Pancreas (tissue), 10 donors: ENCODE measurements around the gene ADGRV1. TPM values are rescaled to one million over a fixed set of nuclear protein-coding genes. Genes with fewer than 3 reads are reported as not detected.
A peak's percentile ranks its signal among the peaks of the same experiment; 100 is the strongest.
"Not testable (repeated sequence)": the region's sequence is repeated elsewhere in the genome, so short reads cannot be mapped to it uniquely, and the experiment has no call there.

ENCODE experiments used
- ATAC-seq, 4 donors: fragments of 200-7000 bp; cut with Tn5 transposase; one replicate each; pipeline versions ENCODE4 v1.8.0 to v1.9.1; 2020; ENCODE audit warnings: mild to moderate bottlenecking in 4 of 4, moderate library complexity in 4 of 4
- DNase-seq, 6 donors: peaks; one replicate each; pipeline ENCODE4 v3.0.0-alpha.2; 2020
- FAIRE-seq: peaks from 2 replicates; lab custom pipeline; 2012; peaks lifted over from hg19 to GRCh38; lab: Jason Lieb, UNC
- H3K27ac ChIP-seq, 4 donors: fragments of 200-600 bp; sonication (generic); 1 replicate in 3 of 4; 2 replicates in 1 of 4; pipeline versions ENCODE4 v1.5.0 to v1.8.0; 2020
- H3K27me3 ChIP-seq, 4 donors: fragments of 200-600 bp; one replicate each; pipeline ENCODE4 v1.8.0; 2021
- H3K36me3 ChIP-seq, 3 donors: fragments of 200-600 bp; sonication (generic) in 1 of 3; one replicate each; pipeline versions ENCODE4 v1.5.0 to v1.8.0; 2020 to 2021
- H3K4me1 ChIP-seq, 3 donors: fragments of 200-600 bp; one replicate each; pipeline ENCODE4 v1.8.0; 2021
- H3K4me3 ChIP-seq, 4 donors: fragments of 200-600 bp; sonication (generic) in 2 of 4; one replicate each; pipeline versions ENCODE4 v1.5.0 to v1.8.0; 2020 to 2021
- H3K9me3 ChIP-seq, 4 donors: fragments of 200-600 bp; one replicate each; pipeline ENCODE4 v1.8.0; 2021
- WGBS, 2 donors: extraction: QIAGEN DNeasy Blood & Tissue Kit; methylation state at CpG; one replicate each; pipeline ENCODE4 v1.1.7; 2013; 5-methylcytosine and 5-hydroxymethylcytosine counted together
- intact Hi-C, 3 donors: fragments of 100-400 bp; cut with DNase I; formaldehyde crosslinking; loops; one replicate each; pipeline versions ENCODE4 v1.11.1 to v1.14.2; 2022
- polyA plus RNA-seq, 2 donors: library from polyadenylated mRNA; stranded (reverse); fragments of 200-250 nt; gene quantifications; one replicate each; pipeline ENCODE4 v1.2.3, GENCODE V29; 2013
- total RNA-seq, 6 donors: library from RNA; stranded (reverse); fragmentation: NEBNext Ultra II Directional in 4 of 6; extraction: Animal tissue kit (Norgen Biotek cat#: 25700) in 4 of 6; gene quantifications; one replicate each; pipeline versions ENCODE4 v1.2.1 to v1.2.4, GENCODE V29; 2021 to 2023
- TF ChIP-seq, protein P1 (sequence below), 4 donors: fragments of 200-600 bp; sonication (generic) in 3 of 4; IDR thresholded peaks; one replicate each; pipeline versions ENCODE4 v1.5.0 to v1.8.0; 2021; ENCODE audit warnings: antibody characterized with exemption in 4 of 4
- donor health status: healthy with polysubstance abuse.
- donor health status: DM: no; HTN: no; CAD: no; lungs with moderate emphysema.
- donor health status: DM: no; HTN: no; CAD: no.
- donor health status: control.
- donor health status: control.
- donor health status: Bipolar disorder and iron deficiency.
- donor health status: DM: yes; HTN: yes; CAD: no.
- donor health status: DM: no; HTN: no; CAD: no.
- donor health status: DM: no; HTN: no; CAD: no.
- donor health status: DM: yes; HTN: yes; CAD: no.

The ADGRV1 gene
- total and polyA plus RNA-seq, 8 donors: 3.9 to 6.9 (median 5.4) TPM

DNA sequence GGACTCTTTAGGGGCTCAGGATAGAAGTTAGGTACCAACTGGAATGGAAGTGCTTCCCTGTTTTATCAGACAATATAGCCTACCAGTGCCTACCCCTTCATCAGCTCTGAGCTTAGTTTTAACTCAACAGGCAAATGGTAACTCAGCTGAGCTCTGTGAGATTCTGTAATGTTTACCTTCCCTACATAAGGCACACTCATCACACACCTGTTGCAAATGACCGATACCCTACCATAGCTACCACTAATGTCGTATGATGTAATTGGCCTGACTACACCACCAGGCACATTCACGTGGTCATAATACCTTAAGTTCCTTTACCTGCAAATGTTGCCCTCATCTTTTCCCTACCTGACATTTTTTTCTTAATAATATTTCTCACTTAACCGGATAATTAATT lies 254.8 kb downstream of the ADGRV1 start:
- intact Hi-C loops: no loop called here
- TF ChIP-seq, protein P1, sequence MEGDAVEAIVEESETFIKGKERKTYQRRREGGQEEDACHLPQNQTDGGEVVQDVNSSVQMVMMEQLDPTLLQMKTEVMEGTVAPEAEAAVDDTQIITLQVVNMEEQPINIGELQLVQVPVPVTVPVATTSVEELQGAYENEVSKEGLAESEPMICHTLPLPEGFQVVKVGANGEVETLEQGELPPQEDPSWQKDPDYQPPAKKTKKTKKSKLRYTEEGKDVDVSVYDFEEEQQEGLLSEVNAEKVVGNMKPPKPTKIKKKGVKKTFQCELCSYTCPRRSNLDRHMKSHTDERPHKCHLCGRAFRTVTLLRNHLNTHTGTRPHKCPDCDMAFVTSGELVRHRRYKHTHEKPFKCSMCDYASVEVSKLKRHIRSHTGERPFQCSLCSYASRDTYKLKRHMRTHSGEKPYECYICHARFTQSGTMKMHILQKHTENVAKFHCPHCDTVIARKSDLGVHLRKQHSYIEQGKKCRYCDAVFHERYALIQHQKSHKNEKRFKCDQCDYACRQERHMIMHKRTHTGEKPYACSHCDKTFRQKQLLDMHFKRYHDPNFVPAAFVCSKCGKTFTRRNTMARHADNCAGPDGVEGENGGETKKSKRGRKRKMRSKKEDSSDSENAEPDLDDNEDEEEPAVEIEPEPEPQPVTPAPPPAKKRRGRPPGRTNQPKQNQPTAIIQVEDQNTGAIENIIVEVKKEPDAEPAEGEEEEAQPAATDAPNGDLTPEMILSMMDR (IDR thresholded peaks at IDR 0.05): no peak
- Histone ChIP-seq H3K4me3 (no peak overlapping the region), H3K27me3 (no peaks in the 10 kb centered on the region), H3K4me1 (no peaks in the 10 kb centered on the region), H3K36me3 (no peaks in the 10 kb centered on the region), H3K9me3 (no peaks in the 10 kb centered on the region), H3K27ac (no peak overlapping the region)
- DNase-seq: no peak
- 89 to 93% methylated on average over 4 of the region's 4 CpGs for WGBS, 2 donors
- no peak for ATAC-seq
- no peak for FAIRE-seq

DNA sequence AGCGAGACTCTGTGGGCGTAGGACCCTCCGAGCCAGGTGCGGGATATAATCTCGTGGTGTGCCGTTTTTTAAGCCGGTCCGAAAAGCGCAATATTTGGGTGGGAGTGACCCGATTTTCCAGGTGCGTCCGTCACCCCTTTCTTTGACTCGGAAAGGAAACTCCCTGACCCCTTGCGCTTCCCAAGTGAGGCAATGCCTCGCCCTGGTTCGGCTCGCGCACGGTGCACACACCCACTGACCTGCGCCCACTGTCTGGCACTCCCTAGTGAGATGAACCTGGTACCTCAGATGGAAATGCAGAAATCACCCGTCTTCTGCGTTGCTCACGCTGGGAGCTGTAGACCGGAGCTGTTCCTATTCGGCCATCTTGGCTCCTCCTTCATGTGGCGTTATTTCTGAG lies 263.5 kb downstream of the ADGRV1 start:
- FAIRE-seq, H3K9me3 ChIP-seq, H3K36me3 ChIP-seq, H3K27ac ChIP-seq, H3K4me3 ChIP-seq, DNase-seq, H3K4me1 ChIP-seq, intact Hi-C loops, H3K27me3 ChIP-seq, ATAC-seq: not testable (repeated sequence)
- WGBS, 2 donors: 90 to 92% methylated on average over 26 of the region's 26 CpGs

- no peak for DNase-seq
- WGBS, 2 donors: 90 to 92% methylated on average over 3 of the region's 3 CpGs
Observed at GRCh38 chr5:90824436-90824835, 265.8 kb downstream of the ADGRV1 start.

GRCh38 chr5:90830058-90830457 lies 271.5 kb downstream of the ADGRV1 start:
- WGBS, 2 donors: 81 to 90% methylated on average over 3 of the region's 3 CpGs

More at GRCh38 chr5:90824436-90824835, 265.8 kb downstream of the ADGRV1 start:
- Histone ChIP-seq H3K27me3 (no peaks in the 10 kb centered on the region), H3K27ac (no peak overlapping the region), H3K36me3 (no peaks in the 10 kb centered on the region), H3K4me1 (no peaks in the 10 kb centered on the region), H3K9me3 (no peaks in the 10 kb centered on the region), H3K4me3 (no peak overlapping the region)
- no peak for ATAC-seq
- TF ChIP-seq, protein P1 (IDR thresholded peaks at IDR 0.05): no peak
- intact Hi-C loops: no loop called here
- FAIRE-seq: no peak

DNA sequence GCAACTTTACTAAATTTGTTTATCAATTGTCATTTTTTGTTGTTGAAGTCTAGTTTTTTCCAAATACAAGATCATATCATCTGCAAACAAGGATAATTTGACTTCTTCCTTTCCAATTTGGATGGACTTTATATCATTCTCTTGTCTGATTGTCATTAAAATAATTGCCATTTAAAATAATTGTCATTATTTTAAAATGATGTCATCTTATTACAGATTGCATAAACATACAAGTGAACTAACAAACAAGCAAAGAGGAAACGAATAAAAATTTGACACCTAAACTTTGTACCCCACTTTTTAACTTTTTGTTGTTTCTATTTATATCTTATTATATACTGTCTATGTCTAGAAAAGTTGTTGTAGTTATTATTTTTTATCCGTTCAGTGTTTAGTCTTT lies 275.2 kb downstream of the ADGRV1 start:
- FAIRE-seq: peak; percentile 9
- WGBS, 2 donors: 87 to 91% methylated on average over 2 of the region's 2 CpGs
- TF ChIP-seq, protein P1 (IDR thresholded peaks at IDR 0.05): no peak

More at GRCh38 chr5:90830058-90830457, 271.5 kb downstream of the ADGRV1 start:
- FAIRE-seq: no peak
- DNase-seq: no peak
- Histone ChIP-seq H3K4me3 (no peak overlapping the region), H3K36me3 (no peaks in the 10 kb centered on the region), H3K27me3 (no peaks in the 10 kb centered on the region), H3K9me3 (no peaks in the 10 kb centered on the region), H3K4me1 (no peaks in the 10 kb centered on the region), H3K27ac (no peak overlapping the region)
- TF ChIP-seq, protein P1 (IDR thresholded peaks at IDR 0.05): no peak
- ATAC-seq: no peak
- intact Hi-C loops: no loop called here

More for the DNA sequence above, 275.2 kb downstream of the ADGRV1 start:
- no peaks in the 10 kb centered on the region for H3K27me3 ChIP-seq
- DNase-seq (no peak), ATAC-seq (no peak)
- H3K36me3 ChIP-seq: no peaks in the 10 kb centered on the region
- no peak overlapping the region for H3K4me3 ChIP-seq
- H3K27ac ChIP-seq: no peak overlapping the region
- no peaks in the 10 kb centered on the region for H3K4me1 ChIP-seq
- H3K9me3 ChIP-seq: no peaks in the 10 kb centered on the region
- intact Hi-C loops: no loop called here
